Measurements from ENCODE around the gene RNASEL.
A peak's percentile ranks its signal among the peaks of the same experiment; 100 is the strongest.
"Not testable (repeated sequence)": the region's sequence is repeated elsewhere in the genome, so short reads cannot be mapped to it uniquely, and the experiment has no call there.

The RNASEL gene

GRCh38 chr1:182588500-182589396 is at the start of gene RNASEL:
TSS of gene RNASEL (minus strand) at chr1:182589256. CDS start at chr1:182586806, 2,450 bp downstream.
- H3K9ac ChIP-seq (ENCODE audit: low read depth, low read length): peak within 1 kb of the TSS; percentile 62
- no peaks in the 10 kb centered on the region for H3K36me3 ChIP-seq (ENCODE audit: insufficient read depth, low read length)
- no peaks in the 10 kb centered on the region for H3K9me3 ChIP-seq (ENCODE audit: control insufficient read depth, insufficient read depth, low read length)
- peaks cover 6% of the 10 kb centered on the region; the same call in 1 of the 2 replicates for H3K4me1 ChIP-seq (ENCODE audit: insufficient read depth, low read length)

GRCh38 chr1:182637769-182638168 is 48.7 kb upstream of the RNASEL start:
- H3K4me1 ChIP-seq (ENCODE audit: insufficient read depth, low read length): peaks cover 7% of the 10 kb centered on the region; the same call in 1 of the 2 replicates

GRCh38 chr1:182635871-182636270 is 46.8 kb upstream of the RNASEL start:
- H3K9me3 ChIP-seq (ENCODE audit: control insufficient read depth, insufficient read depth, low read length): no peaks in the 10 kb centered on the region
- no peak overlapping the region for H3K9ac ChIP-seq (ENCODE audit: low read depth, low read length)
- H3K36me3 ChIP-seq (ENCODE audit: insufficient read depth, low read length): no peaks in the 10 kb centered on the region
- peaks cover 12% of the 10 kb centered on the region for H3K4me1 ChIP-seq (ENCODE audit: insufficient read depth, low read length)

More at GRCh38 chr1:182637769-182638168, 48.7 kb upstream of the RNASEL start:
- no peaks in the 10 kb centered on the region for H3K36me3 ChIP-seq (ENCODE audit: insufficient read depth, low read length)
- H3K9ac ChIP-seq (ENCODE audit: low read depth, low read length): no peak overlapping the region
- no peaks in the 10 kb centered on the region for H3K9me3 ChIP-seq (ENCODE audit: control insufficient read depth, insufficient read depth, low read length)

GRCh38 chr1:182634306-182635072 is 45.4 kb upstream of the RNASEL start:
- H3K36me3 ChIP-seq (ENCODE audit: insufficient read depth, low read length): no peaks in the 10 kb centered on the region
- H3K9ac ChIP-seq (ENCODE audit: low read depth, low read length): no peak overlapping the region
- no peaks in the 10 kb centered on the region for H3K9me3 ChIP-seq (ENCODE audit: control insufficient read depth, insufficient read depth, low read length)
- peaks cover 25% of the 10 kb centered on the region for H3K4me1 ChIP-seq (ENCODE audit: insufficient read depth, low read length)

GRCh38 chr1:182633657-182634281 is 44.7 kb upstream of the RNASEL start:
- Histone ChIP-seq H3K4me1 (ENCODE audit: insufficient read depth, low read length) (peaks cover 33% of the 10 kb centered on the region), H3K9me3 (ENCODE audit: control insufficient read depth, insufficient read depth, low read length) (no peaks in the 10 kb centered on the region), H3K36me3 (ENCODE audit: insufficient read depth, low read length) (no peaks in the 10 kb centered on the region), H3K9ac (ENCODE audit: low read depth, low read length) (no peak overlapping the region)

GRCh38 chr1:182633031-182633430 is 44.0 kb upstream of the RNASEL start:
- Histone ChIP-seq H3K9me3 (ENCODE audit: control insufficient read depth, insufficient read depth, low read length) (no peaks in the 10 kb centered on the region), H3K4me1 (ENCODE audit: insufficient read depth, low read length) (peaks cover 34% of the 10 kb centered on the region), H3K36me3 (ENCODE audit: insufficient read depth, low read length) (no peaks in the 10 kb centered on the region), H3K9ac (ENCODE audit: low read depth, low read length) (no peak overlapping the region)

- not testable (repeated sequence) for H3K9me3 ChIP-seq (ENCODE audit: control insufficient read depth, insufficient read depth, low read length); H3K36me3 ChIP-seq (ENCODE audit: insufficient read depth, low read length); H3K9ac ChIP-seq (ENCODE audit: low read depth, low read length)
- peaks cover 34% of the 10 kb centered on the region for H3K4me1 ChIP-seq (ENCODE audit: insufficient read depth, low read length)
These were observed 43.4 kb upstream of the RNASEL start for GRCh38 chr1:182632441-182632857.

- no peaks in the 10 kb centered on the region for H3K9me3 ChIP-seq (ENCODE audit: control insufficient read depth, insufficient read depth, low read length)
- no peaks in the 10 kb centered on the region for H3K36me3 ChIP-seq (ENCODE audit: insufficient read depth, low read length)
- peaks cover 34% of the 10 kb centered on the region for H3K4me1 ChIP-seq (ENCODE audit: insufficient read depth, low read length)
- no peak overlapping the region for H3K9ac ChIP-seq (ENCODE audit: low read depth, low read length)
These were observed 42.9 kb upstream of the RNASEL start for GRCh38 chr1:182631954-182632353.

- no peaks in the 10 kb centered on the region for H3K9me3 ChIP-seq (ENCODE audit: control insufficient read depth, insufficient read depth, low read length)
- H3K36me3 ChIP-seq (ENCODE audit: insufficient read depth, low read length): no peaks in the 10 kb centered on the region
- peaks cover 41% of the 10 kb centered on the region for H3K4me1 ChIP-seq (ENCODE audit: insufficient read depth, low read length)
- H3K9ac ChIP-seq (ENCODE audit: low read depth, low read length): no peak overlapping the region
These were observed 42.1 kb upstream of the RNASEL start for GRCh38 chr1:182631053-182631677.

GRCh38 chr1:182630586-182630985 is 41.5 kb upstream of the RNASEL start:
- Histone ChIP-seq H3K9ac (ENCODE audit: low read depth, low read length) (no peak overlapping the region), H3K36me3 (ENCODE audit: insufficient read depth, low read length) (no peaks in the 10 kb centered on the region), H3K9me3 (ENCODE audit: control insufficient read depth, insufficient read depth, low read length) (no peaks in the 10 kb centered on the region), H3K4me1 (ENCODE audit: insufficient read depth, low read length) (peaks cover 46% of the 10 kb centered on the region)

- peaks cover 49% of the 10 kb centered on the region for H3K4me1 ChIP-seq (ENCODE audit: insufficient read depth, low read length)
- no peak overlapping the region for H3K9ac ChIP-seq (ENCODE audit: low read depth, low read length)
- H3K9me3 ChIP-seq (ENCODE audit: control insufficient read depth, insufficient read depth, low read length): no peaks in the 10 kb centered on the region
- no peaks in the 10 kb centered on the region for H3K36me3 ChIP-seq (ENCODE audit: insufficient read depth, low read length)
These were observed 40.5 kb upstream of the RNASEL start for GRCh38 chr1:182629499-182630096.

GRCh38 chr1:182629080-182629479 is 40.0 kb upstream of the RNASEL start:
- peaks cover 47% of the 10 kb centered on the region for H3K4me1 ChIP-seq (ENCODE audit: insufficient read depth, low read length)
- no peak overlapping the region for H3K9ac ChIP-seq (ENCODE audit: low read depth, low read length)
- no peaks in the 10 kb centered on the region for H3K36me3 ChIP-seq (ENCODE audit: insufficient read depth, low read length)
- no peaks in the 10 kb centered on the region for H3K9me3 ChIP-seq (ENCODE audit: control insufficient read depth, insufficient read depth, low read length)

- no peak overlapping the region for H3K9ac ChIP-seq (ENCODE audit: low read depth, low read length)
- H3K4me1 ChIP-seq (ENCODE audit: insufficient read depth, low read length): peaks cover 43% of the 10 kb centered on the region
- H3K9me3 ChIP-seq (ENCODE audit: control insufficient read depth, insufficient read depth, low read length): no peaks in the 10 kb centered on the region
- H3K36me3 ChIP-seq (ENCODE audit: insufficient read depth, low read length): no peaks in the 10 kb centered on the region
These were observed 39.6 kb upstream of the RNASEL start for GRCh38 chr1:182628657-182629056.

GRCh38 chr1:182627622-182628021 is 38.6 kb upstream of the RNASEL start:
- Histone ChIP-seq H3K9me3 (ENCODE audit: control insufficient read depth, insufficient read depth, low read length) (no peaks in the 10 kb centered on the region), H3K9ac (ENCODE audit: low read depth, low read length) (no peak overlapping the region), H3K4me1 (ENCODE audit: insufficient read depth, low read length) (peaks cover 50% of the 10 kb centered on the region), H3K36me3 (ENCODE audit: insufficient read depth, low read length) (no peaks in the 10 kb centered on the region)
